ENCODE data around the gene KLHL3.

KLHL3 gene

GRCh38 chr5:137734962-137735554, 831 bp downstream of the KLHL3 start:
- DNase-seq (ENCODE audit: insufficient read length, low spot score), result no peak
- FAIRE-seq, result no peak
- TF ChIP-seq POLR2A (IDR thresholded peaks at IDR 0.05; ENCODE audit: low read depth, low read length), result no peak

GRCh38 chr5:137734331-137734730, 1.6 kb downstream of the KLHL3 start:
- no peak for TF ChIP-seq POLR2A (IDR thresholded peaks at IDR 0.05; ENCODE audit: low read depth, low read length)
- FAIRE-seq (no peak), DNase-seq (ENCODE audit: insufficient read length, low spot score) (no peak)

- no peak for TF ChIP-seq POLR2A (IDR thresholded peaks at IDR 0.05; ENCODE audit: low read depth, low read length)
- FAIRE-seq (no peak), DNase-seq (ENCODE audit: insufficient read length, low spot score) (no peak)
Observed at GRCh38 chr5:137733922-137734321, 2.0 kb downstream of the KLHL3 start.

GRCh38 chr5:137733006-137733405, 2.9 kb downstream of the KLHL3 start:
- FAIRE-seq, result no peak

GRCh38 chr5:137731176-137731575, 4.7 kb downstream of the KLHL3 start:
- FAIRE-seq (no peak), DNase-seq (ENCODE audit: insufficient read length, low spot score) (no peak)
- TF ChIP-seq POLR2A (IDR thresholded peaks at IDR 0.05; ENCODE audit: low read depth, low read length), result no peak

More at GRCh38 chr5:137733006-137733405, 2.9 kb downstream of the KLHL3 start:
- DNase-seq (ENCODE audit: insufficient read length, low spot score), result no peak
- TF ChIP-seq POLR2A (IDR thresholded peaks at IDR 0.05; ENCODE audit: low read depth, low read length), result no peak

- DNase-seq (ENCODE audit: insufficient read length, low spot score) (no peak), FAIRE-seq (no peak)
- no peak for TF ChIP-seq POLR2A (IDR thresholded peaks at IDR 0.05; ENCODE audit: low read depth, low read length)
Observed at GRCh38 chr5:137730336-137730735, 5.6 kb downstream of the KLHL3 start.

- no peak for TF ChIP-seq POLR2A (IDR thresholded peaks at IDR 0.05; ENCODE audit: low read depth, low read length)
- no peak for FAIRE-seq
Observed at GRCh38 chr5:137728048-137728447, 7.8 kb downstream of the KLHL3 start.

GRCh38 chr5:137727623-137728022, 8.3 kb downstream of the KLHL3 start:
- TF ChIP-seq POLR2A (IDR thresholded peaks at IDR 0.05; ENCODE audit: low read depth, low read length), result no peak
- DNase-seq (ENCODE audit: insufficient read length, low spot score), result no peak
- no peak for FAIRE-seq

More at GRCh38 chr5:137728048-137728447, 7.8 kb downstream of the KLHL3 start:
- DNase-seq (ENCODE audit: insufficient read length, low spot score), result no peak

GRCh38 chr5:137724251-137724650, 11.6 kb downstream of the KLHL3 start:
- TF ChIP-seq POLR2A (IDR thresholded peaks at IDR 0.05; ENCODE audit: low read depth, low read length), result no peak
- FAIRE-seq (no peak), DNase-seq (ENCODE audit: insufficient read length, low spot score) (no peak)

- DNase-seq (ENCODE audit: insufficient read length, low spot score), result no peak
- TF ChIP-seq POLR2A (IDR thresholded peaks at IDR 0.05; ENCODE audit: low read depth, low read length), result no peak
- no peak for FAIRE-seq
Observed at GRCh38 chr5:137718611-137719010, 17.3 kb downstream of the KLHL3 start.

- DNase-seq (ENCODE audit: insufficient read length, low spot score) (no peak), FAIRE-seq (no peak)
- TF ChIP-seq POLR2A (IDR thresholded peaks at IDR 0.05; ENCODE audit: low read depth, low read length), result no peak
Observed at GRCh38 chr5:137716337-137716736, 19.6 kb downstream of the KLHL3 start.

GRCh38 chr5:137715456-137715855, 20.4 kb downstream of the KLHL3 start:
- DNase-seq (ENCODE audit: insufficient read length, low spot score) (no peak), FAIRE-seq (no peak)
- TF ChIP-seq POLR2A (IDR thresholded peaks at IDR 0.05; ENCODE audit: low read depth, low read length), result no peak

- no peak for FAIRE-seq
- DNase-seq (ENCODE audit: insufficient read length, low spot score), result no peak
- TF ChIP-seq POLR2A (IDR thresholded peaks at IDR 0.05; ENCODE audit: low read depth, low read length), result no peak
Observed at GRCh38 chr5:137714946-137715345, 20.9 kb downstream of the KLHL3 start.

- no peak for TF ChIP-seq POLR2A (IDR thresholded peaks at IDR 0.05; ENCODE audit: low read depth, low read length)
- no peak for FAIRE-seq
- DNase-seq (ENCODE audit: insufficient read length, low spot score), result no peak
Observed at GRCh38 chr5:137714494-137714893, 21.4 kb downstream of the KLHL3 start.

GRCh38 chr5:137712139-137712667, 23.7 kb downstream of the KLHL3 start:
- FAIRE-seq (no peak), DNase-seq (ENCODE audit: insufficient read length, low spot score) (no peak)
- TF ChIP-seq POLR2A (IDR thresholded peaks at IDR 0.05; ENCODE audit: low read depth, low read length), result no peak
